H9 (cell line): ENCODE measurements around the gene SIGLEC9. TPM values are rescaled to one million over a fixed set of nuclear protein-coding genes. Genes with fewer than 3 reads are reported as not detected.

Experiments used
- DNase-seq: peaks from one replicate; pipeline ENCODE4 v3.0.0-alpha.2; 2017
- H2AFZ ChIP-seq: one replicate; pipeline ENCODE4 v1.6.1; 2013; ENCODE audit warnings: mild to moderate bottlenecking, low read length, control low read depth, moderate library complexity
- H2AK5ac ChIP-seq: 2 replicates; pipeline ENCODE4 v1.6.1; 2013; ENCODE audit warnings: low read length, control low read depth, mixed read lengths; ENCODE audit not compliant: insufficient read length
- H2BK120ac ChIP-seq: one replicate; pipeline ENCODE4 v1.6.1; 2013; ENCODE audit warnings: low read depth, mild to moderate bottlenecking, low read length, control low read depth, inconsistent platforms; ENCODE audit not compliant: poor library complexity, severe bottlenecking
- H2BK12ac ChIP-seq: 2 replicates; pipeline ENCODE4 v1.6.1; 2013; ENCODE audit warnings: low read length, control low read depth, mixed read lengths, low read depth; ENCODE audit not compliant: insufficient read length
- H2BK15ac ChIP-seq: 2 replicates; pipeline ENCODE4 v1.6.1; 2013; ENCODE audit warnings: low read depth, low read length, control low read depth
- H2BK20ac ChIP-seq: one replicate; pipeline ENCODE4 v1.6.1; 2013; ENCODE audit warnings: low read depth, mild to moderate bottlenecking, low read length, control low read depth, inconsistent platforms; ENCODE audit not compliant: poor library complexity, severe bottlenecking
- H2BK5ac ChIP-seq: 2 replicates; pipeline ENCODE4 v1.6.1; 2013; ENCODE audit warnings: low read length, control low read depth, mixed read lengths; ENCODE audit not compliant: insufficient read length
- H3K14ac ChIP-seq: 2 replicates; pipeline ENCODE4 v1.6.1; 2013; ENCODE audit warnings: low read length, control low read depth; ENCODE audit not compliant: insufficient read depth
- H3K18ac ChIP-seq: 2 replicates; pipeline ENCODE4 v1.6.1; 2013; ENCODE audit warnings: low read depth, mild to moderate bottlenecking, mixed read lengths, low read length, control low read depth; ENCODE audit not compliant: insufficient read length
- H3K23ac ChIP-seq: 2 replicates; pipeline ENCODE4 v1.6.1; 2013; ENCODE audit warnings: low read length, control low read depth, mixed read lengths, low read depth; ENCODE audit not compliant: insufficient read length
- H3K23me2 ChIP-seq: 2 replicates; pipeline ENCODE4 v1.6.1; 2013; ENCODE audit warnings: low read depth, mild to moderate bottlenecking, mixed read lengths, low read length, control low read depth; ENCODE audit not compliant: insufficient read length, poor library complexity, severe bottlenecking
- H3K27ac ChIP-seq: 2 replicates; pipeline ENCODE4 v1.5.1; 2013; ENCODE audit warnings: low read length, control low read depth, mixed read lengths, low read depth; ENCODE audit not compliant: insufficient read length
- H3K27me3 ChIP-seq: 2 replicates; pipeline ENCODE4 v1.6.1; 2013; ENCODE audit warnings: low read length, control low read depth, inconsistent platforms; ENCODE audit not compliant: insufficient read depth
- H3K4ac ChIP-seq: 2 replicates; pipeline ENCODE4 v1.6.1; 2013; ENCODE audit warnings: low read depth, mild to moderate bottlenecking, control low read depth, inconsistent platforms, low read length, moderate library complexity
- H3K4me1 ChIP-seq: 2 replicates; pipeline ENCODE4 v1.6.1; 2013; ENCODE audit warnings: low read length, control low read depth, inconsistent platforms; ENCODE audit not compliant: insufficient read depth
- H3K4me2 ChIP-seq: 2 replicates; pipeline ENCODE4 v1.6.1; 2013; ENCODE audit warnings: low read length, control low read depth, mixed read lengths; ENCODE audit not compliant: insufficient read length, insufficient read depth
- H3K56ac ChIP-seq: 2 replicates; pipeline ENCODE4 v1.6.1; 2013; ENCODE audit warnings: low read depth, mild to moderate bottlenecking, mixed read lengths, low read length, control low read depth; ENCODE audit not compliant: insufficient read length
- H3K79me1 ChIP-seq: 2 replicates; pipeline ENCODE4 v1.6.1; 2013; ENCODE audit warnings: low read depth, mild to moderate bottlenecking, moderate library complexity, low read length, control low read depth, inconsistent platforms; ENCODE audit not compliant: insufficient read depth, poor library complexity, severe bottlenecking
- H3K79me2 ChIP-seq: 2 replicates; pipeline ENCODE4 v1.6.1; 2013; ENCODE audit warnings: low read length, control low read depth, inconsistent platforms; ENCODE audit not compliant: insufficient read depth
- H3K9ac ChIP-seq: 2 replicates; pipeline ENCODE4 v1.6.1; 2013; ENCODE audit warnings: low read length, control low read depth, mixed read lengths; ENCODE audit not compliant: insufficient read length; ENCODE audit errors: extremely low read depth
- H3K9me3 ChIP-seq: one replicate; pipeline ENCODE4 v1.6.1; 2013; ENCODE audit warnings: low read depth, low read length, inconsistent platforms; ENCODE audit not compliant: control insufficient read depth
- H3T11ph ChIP-seq: one replicate; pipeline ENCODE4 v1.6.1; 2013; ENCODE audit warnings: mild to moderate bottlenecking, low read length, control low read depth, inconsistent platforms
- H4K20me1 ChIP-seq: one replicate; pipeline ENCODE4 v1.6.1; 2013; ENCODE audit not compliant: control insufficient read depth, insufficient read length, insufficient read depth
- H4K5ac ChIP-seq: 2 replicates; pipeline ENCODE4 v1.6.1; 2013; ENCODE audit warnings: low read depth, mild to moderate bottlenecking, mixed read lengths, low read length, control low read depth; ENCODE audit not compliant: insufficient read length
- H4K8ac ChIP-seq: replicated peaks from 2 replicates; pipeline ENCODE4 v1.6.1; 2013; ENCODE audit warnings: low read length, control low read depth, mixed read lengths, low read depth; ENCODE audit not compliant: insufficient read length
- H4K91ac ChIP-seq: 2 replicates; pipeline ENCODE4 v1.6.1; 2013; ENCODE audit warnings: low read depth, mild to moderate bottlenecking, moderate library complexity, mixed read lengths, low read length, control low read depth; ENCODE audit not compliant: insufficient read length
- H3K27ac Mint-ChIP-seq, 3 experiments: 2 replicates in 2 of 3; 3 replicates in 1 of 3; pipeline ENCODE4 v1.8.0; 2020 to 2021; ENCODE audit warnings: mixed read lengths in 3 of 3, mild to moderate bottlenecking in 1 of 3, moderate library complexity in 1 of 3
- H3K27me3 Mint-ChIP-seq: 2 replicates; pipeline ENCODE4 v1.8.0; 2021; ENCODE audit warnings: low read depth, mild to moderate bottlenecking, moderate library complexity, mixed read lengths
- H3K36me3 Mint-ChIP-seq, 3 experiments: 2 replicates in 2 of 3; 3 replicates in 1 of 3; pipeline ENCODE4 v1.8.0; 2020 to 2021; ENCODE audit warnings: low read depth in 3 of 3, mixed read lengths in 3 of 3; ENCODE audit not compliant: insufficient read depth in 1 of 3
- H3K4me1 Mint-ChIP-seq, 2 experiments: 2 replicates each; pipeline ENCODE4 v1.8.0; 2020; ENCODE audit warnings: mixed read lengths in 2 of 2
- H3K4me3 Mint-ChIP-seq, 2 experiments: 2 replicates in 1 of 2; 3 replicates in 1 of 2; pipeline ENCODE4 v1.8.0; 2020 to 2021; ENCODE audit warnings: mild to moderate bottlenecking in 2 of 2, mixed read lengths in 2 of 2, moderate library complexity in 1 of 2
- H3K9me3 Mint-ChIP-seq, 2 experiments: 2 replicates in 1 of 2; 3 replicates in 1 of 2; pipeline ENCODE4 v1.8.0; 2020; ENCODE audit warnings: mild to moderate bottlenecking in 2 of 2, mixed read lengths in 2 of 2, moderate library complexity in 1 of 2
- CTCF ChIP-seq: fragments of 200-600 bp; sonication (generic); conservative IDR thresholded peaks from 3 replicates; pipeline ENCODE4 v1.8.0; 2021; ENCODE audit warnings: antibody characterized with exemption, mild to moderate bottlenecking
- WGBS: extraction: QIAGEN DNeasy Blood & Tissue Kit; methylation state at CpG from one replicate; pipeline ENCODE4 v1.1.7; 2013; ENCODE audit warnings: missing lambda C conversion rate, low lambda C conversion rate, mixed read lengths; ENCODE audit not compliant: insufficient read length; ENCODE audit errors: extremely low coverage; 5-methylcytosine and 5-hydroxymethylcytosine counted together
- total RNA-seq: library from RNA; stranded (reverse); gene quantifications from 2 replicates; pipeline ENCODE4 v1.2.1, GENCODE V29; 2021

SIGLEC9 gene
- total RNA-seq, 1 experiment from 2014 or later, result not detected

- no peaks in the 10 kb centered on the region for H3K27me3 ChIP-seq
- TF ChIP-seq CTCF, result no peak
- no peaks in the 10 kb centered on the region for H3K36me3 Mint-ChIP-seq
- no peak overlapping the region for H2BK12ac ChIP-seq
- no peak overlapping the region for H4K8ac ChIP-seq
- no peaks in the 10 kb centered on the region for H3K9me3 Mint-ChIP-seq
- no peaks in the 10 kb centered on the region for H3K9me3 ChIP-seq
- H2AFZ ChIP-seq, result no peak overlapping the region
- no peak overlapping the region for H3K4me2 ChIP-seq
- no peak overlapping the region for H3T11ph ChIP-seq
- H3K4me1 Mint-ChIP-seq, result peaks cover 3 to 4% of the 10 kb centered on the region in 2 experiments; a peak in 3 of 4 replicates
- no peak overlapping the region for H3K23ac ChIP-seq
- no peak overlapping the region for H3K56ac ChIP-seq
- no peak overlapping the region for H3K18ac ChIP-seq
- H3K79me2 ChIP-seq, result no peaks in the 10 kb centered on the region
- no peak overlapping the region for H3K4me3 Mint-ChIP-seq
- no peak overlapping the region for H2AK5ac ChIP-seq
- H2BK5ac ChIP-seq, result no peak overlapping the region
- H3K27ac Mint-ChIP-seq, result no peak overlapping the region
- H4K91ac ChIP-seq, result no peak overlapping the region
- H2BK120ac ChIP-seq, result no peak overlapping the region
- no peak overlapping the region for H3K4ac ChIP-seq
- no peak overlapping the region for H2BK15ac ChIP-seq
- no peak for DNase-seq
- H3K9ac ChIP-seq, result no peak overlapping the region
- H3K27ac ChIP-seq, result no peak overlapping the region
- no peaks in the 10 kb centered on the region for H3K79me1 ChIP-seq
- no peak overlapping the region for H2BK20ac ChIP-seq
- H4K5ac ChIP-seq, result no peak overlapping the region
- no peaks in the 10 kb centered on the region for H3K4me1 ChIP-seq
- no CpG with 5 or more reads among the region's 6 CpGs for WGBS
- no peaks in the 10 kb centered on the region for H4K20me1 ChIP-seq
- H3K27me3 Mint-ChIP-seq, result peaks cover 42% of the 10 kb centered on the region
- H3K23me2 ChIP-seq, result no peaks in the 10 kb centered on the region
- no peak overlapping the region for H3K14ac ChIP-seq
Observed at GRCh38 chr19:51114087-51114729, 10.5 kb upstream of the SIGLEC9 start.
